ENCODE results near the gene FLACC1.
"Not testable (repeated sequence)": the region's sequence is repeated elsewhere in the genome, so short reads cannot be mapped to it uniquely, and the experiment has no call there.

GRCh38 chr2:201369318-201369717 lies 12.2 kb upstream of the FLACC1 start:
- TF ChIP-seq POLR2A (IDR thresholded peaks at IDR 0.05; ENCODE audit: low read length); GATA1 (IDR thresholded peaks at IDR 0.05; ENCODE audit: low read depth, low read length): not testable (repeated sequence)

Data from erythroblast (primary cell).